OCI-LY7 (cell line): Measurements from ENCODE around the gene CAP1. TPM values are rescaled to one million over a fixed set of nuclear protein-coding genes. Genes with fewer than 3 reads are reported as not detected.
"Not testable (repeated sequence)": the region's sequence is repeated elsewhere in the genome, so short reads cannot be mapped to it uniquely, and the experiment has no call there.

ENCODE experiments used
- BruUV-seq: library from RNA; stranded (reverse); fragments of 400-500 nt; replicated peaks from 2 replicates; lab custom pipeline; 2021; lab: Mats Ljungman, UMichigan
- CTCF ChIA-PET: fragments of 300-600 bp; sonication (Branson Sonifier 250); formaldehyde crosslinking; loops from one replicate; lab custom pipeline; 2022; ENCODE audit warnings: antibody characterized with exemption; ENCODE audit not compliant: unreplicated experiment; lab: Charles Lee
- POLR2A ChIA-PET: fragments of 300-600 bp; sonication (Branson Sonifier 250); formaldehyde crosslinking; loops from one replicate; lab custom pipeline; 2022; ENCODE audit warnings: antibody characterized with exemption; lab: Charles Lee
- DNase-seq: peaks from one replicate; pipeline ENCODE4 v3.0.0-alpha.2; 2015; ENCODE audit warnings: low spot score
- H2AFZ ChIP-seq: fragments of 200-600 bp; sonication (generic), shearing (Covaris generic); 2 replicates; pipeline ENCODE4 v1.6.1; 2014; ENCODE audit warnings: mild to moderate bottlenecking, antibody characterized with exemption, low read length, moderate library complexity
- H3K27ac ChIP-seq: fragments of 200-600 bp; sonication (generic); 2 replicates; pipeline ENCODE4 v1.5.1; 2014; ENCODE audit warnings: mixed run types, low read depth, mild to moderate bottlenecking, moderate library complexity, low read length, inconsistent platforms; ENCODE audit not compliant: poor library complexity, severe bottlenecking
- H3K36me3 ChIP-seq: fragments of 200-600 bp; sonication (generic); 2 replicates; pipeline ENCODE4 v1.6.1; 2014; ENCODE audit warnings: mild to moderate bottlenecking, antibody characterized with exemption, low read length, moderate library complexity, mixed read lengths; ENCODE audit not compliant: insufficient read depth
- H3K4me1 ChIP-seq: fragments of 200-600 bp; sonication (generic); 2 replicates; pipeline ENCODE4 v1.5.1; 2014; ENCODE audit warnings: mild to moderate bottlenecking, low read length; ENCODE audit not compliant: insufficient read depth, poor library complexity, severe bottlenecking
- H3K4me2 ChIP-seq: fragments of 200-600 bp; sonication (generic); 2 replicates; pipeline ENCODE4 v1.6.1; 2014; ENCODE audit warnings: mild to moderate bottlenecking, low read length
- H3K4me3 ChIP-seq: fragments of 200-600 bp; sonication (generic); 2 replicates; pipeline ENCODE4 v1.5.1; 2014; ENCODE audit warnings: mild to moderate bottlenecking, low read depth, low read length; ENCODE audit not compliant: poor library complexity, severe bottlenecking
- H3K79me2 ChIP-seq: fragments of 200-600 bp; sonication (generic); 2 replicates; pipeline ENCODE4 v1.6.1; 2016; ENCODE audit warnings: low read depth, mild to moderate bottlenecking, low read length, moderate library complexity, mixed read lengths; ENCODE audit not compliant: insufficient read depth
- H3K9me2 ChIP-seq: fragments of 200-600 bp; sonication (generic); 2 replicates; pipeline ENCODE4 v1.6.1; 2016; ENCODE audit warnings: mild to moderate bottlenecking, low read length, mixed read lengths; ENCODE audit not compliant: insufficient read depth
- H3K9me3 ChIP-seq: fragments of 200-600 bp; sonication (generic); 2 replicates; pipeline ENCODE4 v1.6.1; 2014; ENCODE audit warnings: mild to moderate bottlenecking, mixed run types, low read length, mixed read lengths
- H4K20me1 ChIP-seq: fragments of 200-600 bp; sonication (generic); 2 replicates; pipeline ENCODE4 v1.6.1; 2014; ENCODE audit warnings: mild to moderate bottlenecking, antibody characterized with exemption, low read length, moderate library complexity, mixed read lengths; ENCODE audit not compliant: insufficient read depth
- EZH2phosphoT487 ChIP-seq: fragments of 200-600 bp; sonication (generic); IDR thresholded peaks from 2 replicates; pipeline ENCODE4 v1.6.1; 2018; ENCODE audit warnings: low read depth, borderline replicate concordance, mild to moderate bottlenecking, mixed run types, antibody characterized with exemption, low read length, moderate library complexity, mixed read lengths
- intact Hi-C: fragments of 100-400 bp; cut with micrococcal nuclease; formaldehyde crosslinking; loops from one replicate; pipeline ENCODE4 v1.10.0; 2022; ENCODE audit not compliant: unreplicated experiment
- total RNA-seq, 2 experiments: library from RNA; depleted of rRNA in 1 of 2; stranded (reverse); fragments of >200 nt in 1 of 2; shearing (Covaris generic) in 1 of 2; gene quantifications; 2 replicates each; pipeline ENCODE4 v1.2.3, GENCODE V29; 2014 to 2022
- TF ChIP-seq, protein P1 (sequence below): fragments of 200-600 bp; sonication (generic); conservative IDR thresholded peaks from 2 replicates; pipeline ENCODE4 v1.5.1; 2014; ENCODE audit warnings: mild to moderate bottlenecking, antibody characterized with exemption, low read length, moderate library complexity, mixed read lengths

Gene CAP1
- total RNA-seq, 2 experiments from 2014 or later = 193 to 296 TPM

DNA sequence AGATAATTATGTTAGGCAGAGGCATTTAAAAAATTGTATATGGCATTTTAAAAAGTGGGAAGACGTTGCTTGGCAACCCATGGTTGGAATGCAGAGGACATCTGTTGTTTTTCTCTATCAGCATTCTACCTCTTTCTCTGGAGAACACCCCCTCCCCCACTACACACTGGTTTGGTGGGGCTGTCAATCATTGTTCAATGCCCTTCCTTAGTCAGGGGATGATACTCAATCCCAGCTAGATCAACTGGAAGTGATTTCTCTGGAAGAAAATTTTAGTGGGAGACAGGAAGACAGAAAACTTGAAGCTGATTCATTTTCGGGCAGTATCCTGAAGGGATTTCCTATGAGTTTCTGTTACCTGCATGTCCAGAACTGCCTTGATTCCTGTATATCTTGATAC lies 35.7 kb upstream of the CAP1 start:
- Histone ChIP-seq H3K79me2 (no peaks in the 10 kb centered on the region), H3K4me3 (no peak overlapping the region), H4K20me1 (no peaks in the 10 kb centered on the region), H3K9me2 (no peaks in the 10 kb centered on the region), H2AFZ (no peak overlapping the region), H3K4me1 (peaks cover 60% of the 10 kb centered on the region), H3K4me2 (no peak overlapping the region), H3K9me3 (peaks cover 22% of the 10 kb centered on the region; the same call in 1 of the 2 replicates), H3K36me3 (peaks cover 6% of the 10 kb centered on the region; the same call in 1 of the 2 replicates), H3K27ac (no peak overlapping the region)
- POLR2A ChIA-PET = no interaction called here
- CTCF ChIA-PET = no interaction called here
- DNase-seq = no peak
- BruUV-seq = no TSS peak
- TF ChIP-seq, protein P1, sequence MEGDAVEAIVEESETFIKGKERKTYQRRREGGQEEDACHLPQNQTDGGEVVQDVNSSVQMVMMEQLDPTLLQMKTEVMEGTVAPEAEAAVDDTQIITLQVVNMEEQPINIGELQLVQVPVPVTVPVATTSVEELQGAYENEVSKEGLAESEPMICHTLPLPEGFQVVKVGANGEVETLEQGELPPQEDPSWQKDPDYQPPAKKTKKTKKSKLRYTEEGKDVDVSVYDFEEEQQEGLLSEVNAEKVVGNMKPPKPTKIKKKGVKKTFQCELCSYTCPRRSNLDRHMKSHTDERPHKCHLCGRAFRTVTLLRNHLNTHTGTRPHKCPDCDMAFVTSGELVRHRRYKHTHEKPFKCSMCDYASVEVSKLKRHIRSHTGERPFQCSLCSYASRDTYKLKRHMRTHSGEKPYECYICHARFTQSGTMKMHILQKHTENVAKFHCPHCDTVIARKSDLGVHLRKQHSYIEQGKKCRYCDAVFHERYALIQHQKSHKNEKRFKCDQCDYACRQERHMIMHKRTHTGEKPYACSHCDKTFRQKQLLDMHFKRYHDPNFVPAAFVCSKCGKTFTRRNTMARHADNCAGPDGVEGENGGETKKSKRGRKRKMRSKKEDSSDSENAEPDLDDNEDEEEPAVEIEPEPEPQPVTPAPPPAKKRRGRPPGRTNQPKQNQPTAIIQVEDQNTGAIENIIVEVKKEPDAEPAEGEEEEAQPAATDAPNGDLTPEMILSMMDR = no peak
- TF ChIP-seq EZH2phosphoT487 = no peak
- intact Hi-C loops = no loop called here

DNA sequence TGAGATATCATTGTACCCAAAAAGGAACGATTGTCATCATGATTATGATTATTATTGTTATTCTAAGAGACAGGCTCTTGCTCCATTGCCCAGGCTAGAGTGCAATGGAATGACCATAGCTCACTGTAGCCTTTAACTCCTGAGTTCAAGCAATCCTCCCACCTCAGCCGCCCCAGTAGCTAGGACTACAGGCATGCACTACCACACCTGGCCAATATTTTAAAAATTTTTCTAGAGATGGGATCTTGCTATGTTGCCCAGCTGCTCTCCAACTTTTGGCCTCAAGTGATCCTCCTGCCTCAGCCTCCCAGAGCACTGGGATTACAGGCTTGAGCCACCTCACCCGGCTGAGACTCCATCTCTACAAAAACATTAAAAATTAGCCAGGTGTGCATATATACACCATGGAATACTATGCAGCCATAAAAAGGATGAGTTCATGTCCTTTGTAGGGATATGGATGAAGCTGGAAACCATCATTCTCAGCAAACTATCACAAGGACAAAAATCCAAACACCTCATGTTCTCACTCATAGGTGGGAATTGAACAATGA lies 33.0 kb upstream of the CAP1 start:
- H3K27ac ChIP-seq, BruUV-seq, H4K20me1 ChIP-seq, intact Hi-C loops, H3K4me2 ChIP-seq, H3K9me2 ChIP-seq, CTCF ChIA-PET, POLR2A ChIA-PET, DNase-seq, H3K36me3 ChIP-seq, H3K79me2 ChIP-seq, H2AFZ ChIP-seq, H3K4me3 ChIP-seq: not testable (repeated sequence)
- Histone ChIP-seq H3K4me1 (peaks cover 41% of the 10 kb centered on the region), H3K9me3 (peaks cover 22% of the 10 kb centered on the region; the same call in 1 of the 2 replicates)

DNA sequence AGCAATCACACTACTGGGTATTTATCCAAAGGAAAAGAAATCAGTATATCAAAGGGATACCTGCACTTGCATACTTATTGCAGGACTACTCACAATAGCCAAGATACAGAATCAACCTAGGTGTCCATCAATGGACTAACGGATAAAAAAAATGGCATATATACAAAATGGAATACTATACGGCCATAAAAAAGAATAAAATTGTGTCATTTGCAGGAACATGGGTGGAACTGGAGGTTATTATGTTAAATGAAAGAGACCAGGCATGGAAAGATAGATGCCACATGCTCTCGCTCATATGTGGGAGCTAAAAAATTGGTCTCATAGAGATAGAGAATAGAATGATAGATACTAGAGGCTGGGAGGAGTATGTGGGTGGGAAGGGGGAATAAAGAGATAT lies 29.3 kb upstream of the CAP1 start:
- Histone ChIP-seq H3K4me3 (no peak overlapping the region), H3K9me2 (no peaks in the 10 kb centered on the region), H3K79me2 (no peaks in the 10 kb centered on the region), H4K20me1 (no peaks in the 10 kb centered on the region), H3K4me2 (no peak overlapping the region), H2AFZ (no peak overlapping the region), H3K36me3 (no peaks in the 10 kb centered on the region), H3K4me1 (peaks cover 4% of the 10 kb centered on the region), H3K9me3 (peaks cover under 1% of the 10 kb centered on the region; the same call in 1 of the 2 replicates), H3K27ac (no peak overlapping the region)
- DNase-seq = no peak
- no TSS peak for BruUV-seq
- CTCF ChIA-PET = no interaction called here
- intact Hi-C loops = no loop called here
- POLR2A ChIA-PET = no interaction called here
- TF ChIP-seq, protein P1 = no peak
- TF ChIP-seq EZH2phosphoT487 = no peak
